HG03095 (cell line): Measurements from ENCODE around the gene NUBPL.

Experiments used
- ATAC-seq: cut with Tn5 transposase; IDR thresholded peaks from one replicate; pipeline ENCODE4 v1.9.1; 2021; ENCODE audit warnings: moderate library complexity; ENCODE audit not compliant: unreplicated experiment

The NUBPL gene, protein sequence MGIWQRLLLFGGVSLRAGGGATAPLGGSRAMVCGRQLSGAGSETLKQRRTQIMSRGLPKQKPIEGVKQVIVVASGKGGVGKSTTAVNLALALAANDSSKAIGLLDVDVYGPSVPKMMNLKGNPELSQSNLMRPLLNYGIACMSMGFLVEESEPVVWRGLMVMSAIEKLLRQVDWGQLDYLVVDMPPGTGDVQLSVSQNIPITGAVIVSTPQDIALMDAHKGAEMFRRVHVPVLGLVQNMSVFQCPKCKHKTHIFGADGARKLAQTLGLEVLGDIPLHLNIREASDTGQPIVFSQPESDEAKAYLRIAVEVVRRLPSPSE

GRCh38 chr14:31561155-31561846 lies at the start of gene NUBPL:
Gene NUBPL, plus strand, starts transcription at chr14:31561404. Its CDS starts 36 bp downstream, at chr14:31561440.
- peak; percentile 90 for ATAC-seq

GRCh38 chr14:31527087-31527486 lies 34.1 kb upstream of the NUBPL start:
- ATAC-seq = no peak

DNA sequence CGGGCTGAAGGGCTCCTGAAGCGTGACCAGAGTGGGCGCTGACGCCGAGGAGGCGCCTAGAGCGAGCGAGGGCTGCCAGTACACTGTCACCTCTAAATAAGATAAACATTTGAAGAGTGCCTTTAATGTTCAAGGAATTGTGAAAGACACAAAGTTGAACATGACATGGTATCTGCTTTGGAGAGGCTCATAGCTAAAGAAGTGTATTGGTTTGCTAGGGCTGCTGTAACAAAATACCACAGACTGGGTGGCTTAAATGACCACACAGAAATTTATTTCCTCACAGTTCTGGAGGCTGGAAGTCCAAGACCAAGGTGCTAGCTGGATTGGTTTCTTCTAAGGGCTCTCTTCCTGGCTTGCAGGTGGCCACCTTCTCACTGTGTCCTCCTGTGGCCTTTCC lies 33.7 kb upstream of the NUBPL start:
- no peak for ATAC-seq

DNA sequence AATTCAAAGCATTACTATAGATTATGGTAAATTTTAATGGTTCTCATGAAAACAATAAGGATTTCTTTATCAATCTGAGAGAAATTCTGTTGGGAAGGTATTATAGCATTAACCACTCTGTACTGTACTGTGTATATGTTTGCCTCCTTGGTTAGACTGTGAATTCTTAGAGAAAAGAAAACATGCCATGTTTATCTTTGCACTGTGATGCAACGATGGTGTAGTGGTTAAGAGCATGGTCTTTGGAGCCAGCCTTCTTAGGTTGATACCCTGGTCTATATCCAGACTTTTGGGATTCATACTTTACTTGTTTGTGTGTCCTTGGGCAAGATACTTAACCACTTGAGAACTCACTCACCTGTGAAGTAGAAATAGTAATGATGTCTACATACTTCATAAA lies 32.2 kb upstream of the NUBPL start:
- ATAC-seq = no peak

DNA sequence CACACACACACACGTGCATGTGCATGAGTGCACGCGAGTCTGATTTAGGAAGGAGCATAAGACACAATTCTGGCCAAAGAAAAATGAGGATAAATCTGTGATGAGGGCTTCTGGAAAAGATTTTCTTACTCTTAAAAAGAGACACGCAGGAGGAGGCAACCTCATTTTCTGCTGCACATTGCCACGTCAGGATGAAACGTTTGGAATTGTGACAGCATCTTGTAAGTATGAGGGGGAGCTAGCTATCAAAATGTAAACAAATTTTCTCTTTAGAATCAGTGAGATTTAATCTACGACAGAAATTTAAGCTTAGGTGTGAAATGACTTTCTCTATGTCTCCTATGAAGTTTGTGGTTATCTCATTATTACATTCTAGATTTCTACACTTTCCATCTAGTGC lies 31.1 kb upstream of the NUBPL start:
- no peak for ATAC-seq

DNA sequence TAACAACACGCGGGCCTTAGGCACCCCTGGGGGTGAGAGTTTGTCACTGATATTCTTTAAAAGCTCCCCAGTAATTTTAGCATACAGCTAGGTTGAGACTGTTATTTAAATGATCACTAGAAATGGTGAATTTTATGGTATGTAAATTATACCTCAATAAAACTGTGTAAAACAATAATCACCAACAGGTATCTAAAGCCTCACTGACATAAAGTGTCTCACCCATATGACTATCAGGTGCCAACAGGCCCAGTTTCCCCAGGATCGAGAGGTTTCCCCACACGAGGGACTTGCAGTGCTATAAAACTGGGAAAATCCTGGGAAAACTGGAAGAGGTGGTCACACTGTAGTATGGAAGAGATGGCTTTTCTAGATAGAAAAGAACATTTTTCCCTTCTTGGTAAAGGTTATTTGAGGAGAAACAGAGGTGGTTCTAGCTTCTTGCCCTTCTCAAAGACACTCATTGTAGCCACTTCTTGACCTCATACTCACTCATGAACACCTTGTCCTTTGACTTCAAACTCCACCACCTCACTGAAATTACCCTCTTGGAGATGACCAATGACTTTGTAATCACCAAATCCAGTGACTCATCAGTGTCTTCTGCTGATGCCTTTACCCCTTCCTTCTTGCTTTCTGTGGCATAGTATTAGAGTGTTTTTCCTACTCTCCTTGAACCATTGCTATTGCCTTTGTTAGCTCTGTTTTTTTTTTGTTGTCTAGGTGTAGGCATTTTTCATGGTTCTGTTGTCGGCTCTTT lies 24.8 kb upstream of the NUBPL start:
- no peak for ATAC-seq

DNA sequence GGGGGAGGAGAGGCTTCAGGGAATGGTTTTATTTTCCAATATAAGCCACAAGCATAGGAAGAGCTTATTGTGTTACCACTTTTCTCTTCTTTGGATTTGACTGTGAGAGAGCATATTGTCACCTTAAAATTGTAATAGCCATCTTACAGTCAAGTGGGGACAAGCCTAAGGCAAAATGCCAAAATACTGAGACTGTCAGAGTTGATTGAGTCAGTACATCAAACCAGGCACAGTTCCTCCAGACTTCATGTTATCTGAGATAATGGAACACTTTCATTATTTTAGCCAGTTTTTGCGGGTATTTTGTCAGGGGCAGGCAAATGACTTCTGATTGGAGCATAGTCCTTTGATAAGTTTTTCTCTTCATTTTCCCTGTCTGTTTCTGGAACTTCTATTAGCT lies 19.5 kb upstream of the NUBPL start:
- no peak for ATAC-seq

DNA sequence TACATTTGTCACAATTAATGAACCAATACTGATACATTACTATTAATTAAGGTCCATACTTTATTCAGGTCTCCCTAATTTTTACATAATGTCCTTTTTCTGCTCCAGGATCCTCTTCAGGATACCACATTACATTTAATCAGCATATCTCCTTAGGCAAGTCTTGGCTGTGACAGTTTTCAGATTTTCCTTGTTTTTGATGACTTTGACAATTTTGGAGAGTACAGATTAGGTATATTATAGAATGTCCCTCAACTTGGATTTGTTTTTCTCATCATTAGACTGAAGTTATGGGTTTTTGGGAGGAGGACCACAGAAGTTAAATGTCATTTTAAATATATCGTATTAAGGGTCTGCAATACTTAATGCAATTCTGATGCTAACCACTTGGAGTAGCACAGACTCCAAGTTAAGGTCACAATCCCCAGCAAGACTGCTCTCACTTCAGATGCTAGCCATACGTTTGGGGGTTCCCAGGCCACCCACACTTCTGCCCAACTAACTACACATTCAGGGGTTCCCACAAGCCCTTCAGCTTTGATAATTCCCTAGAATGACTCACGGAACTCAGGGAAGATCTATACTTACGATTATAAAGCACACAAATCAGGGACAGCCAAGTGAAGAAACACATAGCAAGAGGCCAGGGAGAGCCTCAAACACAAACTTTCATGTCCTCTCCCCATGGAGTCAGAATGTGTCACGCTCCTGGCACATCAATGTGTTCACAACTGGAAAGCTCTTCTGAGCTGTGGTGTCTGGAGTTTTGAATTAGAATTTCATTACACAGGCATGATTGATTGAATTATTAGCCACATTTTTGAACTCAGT lies 17.0 kb upstream of the NUBPL start:
- ATAC-seq = no peak

DNA sequence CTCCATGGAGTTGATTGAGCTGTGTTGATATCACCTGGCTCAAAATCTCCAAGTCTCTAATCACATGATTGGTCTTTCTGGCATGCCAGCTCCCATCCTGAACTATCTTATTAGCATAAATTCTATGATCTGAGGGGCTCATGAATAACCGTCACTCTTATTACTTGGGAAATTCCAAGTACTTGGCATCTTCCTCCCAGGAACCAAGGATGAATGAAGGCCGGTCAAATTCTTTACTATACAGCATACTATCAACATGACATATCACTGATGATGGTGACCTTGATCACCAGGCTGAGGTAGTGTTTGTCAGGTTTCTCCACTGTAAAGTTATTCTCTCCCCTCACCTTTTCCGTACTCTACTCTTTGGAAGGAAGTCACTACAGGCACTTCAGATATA lies 16.4 kb upstream of the NUBPL start:
- no peak for ATAC-seq

DNA sequence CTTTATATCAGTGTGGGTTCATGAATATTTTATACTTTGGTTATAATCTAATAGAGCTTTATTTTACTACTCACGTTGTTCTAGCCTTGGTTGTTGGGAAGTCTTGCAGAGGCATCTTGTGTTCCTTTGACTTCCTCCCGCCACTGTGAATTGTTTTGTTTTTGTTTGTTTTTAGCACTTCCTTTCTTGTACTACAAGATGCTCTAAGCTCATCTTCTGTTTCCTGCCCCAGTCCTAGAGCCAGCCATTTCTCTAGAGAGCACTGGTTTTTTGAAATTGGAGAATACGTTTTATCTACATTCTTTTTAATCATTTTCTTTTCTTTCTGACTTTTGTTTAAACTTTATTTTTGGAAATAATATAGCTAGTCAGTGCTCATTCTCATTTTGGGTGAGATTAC lies 15.9 kb upstream of the NUBPL start:
- ATAC-seq = no peak

GRCh38 chr14:31549817-31550216 lies 11.4 kb upstream of the NUBPL start:
- no peak for ATAC-seq

DNA sequence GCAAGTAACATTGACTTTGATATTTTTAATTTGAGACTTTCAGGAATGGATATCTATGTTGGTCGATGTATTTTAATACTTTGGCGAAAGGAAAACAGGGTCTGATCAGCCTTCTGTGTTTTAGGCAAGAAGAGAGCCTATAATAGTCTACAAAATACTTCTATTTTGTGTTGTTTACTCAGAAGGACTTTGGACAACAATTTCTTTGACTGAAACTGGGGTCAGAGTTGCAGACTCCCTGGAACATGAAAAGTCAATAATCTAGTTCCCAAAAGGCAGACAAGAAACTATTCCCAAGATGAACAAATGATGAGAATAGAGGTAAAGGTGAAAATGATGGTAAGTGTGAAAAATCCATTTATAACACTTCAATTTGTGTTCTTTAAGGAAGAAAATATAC lies 10.6 kb upstream of the NUBPL start:
- ATAC-seq = no peak

DNA sequence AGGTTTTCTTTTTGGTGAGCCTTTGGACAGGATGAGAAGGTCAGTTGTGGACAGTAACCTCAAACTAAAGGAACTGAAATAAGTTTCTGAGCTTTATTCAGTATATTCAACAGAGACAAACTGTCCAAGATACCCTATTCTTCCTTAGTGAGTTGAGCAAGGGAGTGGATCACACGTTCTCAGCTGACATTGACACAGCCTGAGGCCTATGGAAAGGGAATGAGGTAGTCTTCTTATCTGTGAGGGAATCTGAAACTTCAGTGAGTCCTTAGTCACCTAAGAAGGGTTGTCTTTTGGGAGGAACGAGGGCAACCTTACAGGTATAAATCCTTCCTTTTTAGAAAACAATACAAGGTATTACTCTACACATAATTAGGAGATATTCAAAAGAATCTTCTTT lies 5.0 kb upstream of the NUBPL start:
- no peak for ATAC-seq

- ATAC-seq = no peak
Measured at GRCh38 chr14:31559939-31560338, 1.3 kb upstream of the NUBPL start.

DNA sequence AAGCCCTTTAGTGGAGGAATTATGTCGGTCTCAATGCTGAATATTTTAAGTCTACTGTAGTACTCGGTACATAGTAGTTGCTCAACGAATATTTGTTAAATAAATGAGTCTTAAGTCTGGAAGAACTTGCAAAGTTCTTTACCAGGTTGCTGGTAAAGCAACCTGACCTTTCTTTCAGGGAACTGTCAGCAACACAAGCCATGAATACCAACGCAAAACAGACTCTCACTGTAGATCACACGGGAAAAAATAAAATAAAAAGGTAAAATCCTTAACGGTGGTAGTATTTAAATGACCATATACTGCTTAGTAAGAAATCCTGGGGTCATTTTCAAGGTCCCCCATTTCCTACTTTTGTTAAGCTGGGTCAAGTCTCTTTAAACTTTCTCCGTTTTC lies 447 bp upstream of the NUBPL start:
- peak; percentile 6 for ATAC-seq

DNA sequence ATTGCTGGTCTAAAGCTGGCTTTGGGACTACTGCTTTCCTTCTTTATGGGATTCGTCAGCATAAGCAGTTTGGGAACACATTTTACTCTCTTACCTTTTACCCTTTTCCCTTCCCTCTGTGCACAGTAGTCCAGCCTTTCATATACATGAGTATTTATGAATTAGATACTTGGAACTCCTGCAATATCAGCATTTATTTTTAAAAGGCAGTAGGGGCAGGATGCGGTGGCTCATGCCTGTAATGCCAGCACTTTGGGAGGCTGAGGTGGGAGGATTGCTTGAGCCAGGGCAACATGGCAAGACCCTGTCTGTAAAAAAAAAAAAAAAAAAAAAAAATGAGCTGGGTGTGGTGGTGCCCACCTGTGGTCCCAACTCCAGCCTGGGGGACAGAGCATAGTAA lies 3.0 kb downstream of the NUBPL start:
- no peak for ATAC-seq

DNA sequence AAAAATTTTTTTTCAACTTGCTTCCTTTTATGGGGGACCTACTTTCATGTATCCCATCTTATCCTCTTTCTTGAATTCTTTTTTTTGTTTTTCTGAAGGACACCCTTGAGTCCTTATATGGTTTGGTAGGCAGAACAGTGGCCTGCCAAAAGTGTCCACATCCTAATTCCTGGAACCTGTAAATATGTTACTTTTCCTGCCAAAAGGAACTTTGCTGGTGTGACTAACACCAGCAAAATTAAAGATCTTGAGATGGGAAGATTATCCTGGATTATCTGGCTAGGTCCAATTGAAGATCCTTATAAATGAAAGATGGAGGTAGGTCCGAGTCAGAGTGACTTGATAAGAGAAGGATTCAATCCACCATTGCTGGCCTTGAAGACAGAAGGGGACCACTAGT lies 5.3 kb downstream of the NUBPL start:
- ATAC-seq = no peak

DNA sequence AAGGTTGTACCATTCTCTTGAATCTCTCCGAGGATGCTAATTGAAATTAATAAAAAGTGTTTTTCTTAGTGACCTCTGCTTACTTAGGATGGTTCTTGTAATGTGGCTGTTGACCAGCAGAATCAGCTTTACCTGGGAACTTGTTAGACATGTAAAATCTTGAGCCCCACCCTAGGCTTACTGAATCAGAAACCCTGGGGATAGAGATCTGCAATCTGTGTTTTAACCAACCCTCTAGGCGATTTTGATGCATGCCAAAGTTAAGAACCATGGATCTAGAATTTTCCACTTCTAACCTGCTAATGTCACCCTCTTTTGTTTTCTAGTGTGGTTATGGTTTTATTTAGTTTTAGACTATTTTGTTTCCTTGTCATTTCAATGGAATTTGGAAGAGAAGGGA lies 6.5 kb downstream of the NUBPL start:
- no peak for ATAC-seq

DNA sequence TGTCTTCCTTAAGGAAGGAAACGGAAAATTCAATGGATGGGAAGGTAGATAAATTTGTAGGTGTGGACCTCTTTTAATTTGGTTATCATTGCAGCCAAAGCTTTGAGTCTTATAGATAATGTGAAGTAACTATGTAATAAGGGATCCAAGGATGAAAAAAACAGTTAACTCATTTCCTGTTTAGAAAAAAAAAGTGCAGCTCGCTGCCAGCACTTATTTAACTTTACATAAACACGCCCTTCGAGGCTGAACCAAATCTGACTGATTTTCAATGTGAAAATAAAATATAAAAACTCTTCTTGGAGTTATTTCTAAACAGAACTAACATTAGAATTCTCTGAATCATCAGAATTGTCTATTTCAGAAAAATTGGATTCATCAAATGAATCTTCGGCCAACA lies 7.0 kb downstream of the NUBPL start:
- no peak for ATAC-seq

GRCh38 chr14:31568671-31569070 lies 7.5 kb downstream of the NUBPL start:
- ATAC-seq = no peak

DNA sequence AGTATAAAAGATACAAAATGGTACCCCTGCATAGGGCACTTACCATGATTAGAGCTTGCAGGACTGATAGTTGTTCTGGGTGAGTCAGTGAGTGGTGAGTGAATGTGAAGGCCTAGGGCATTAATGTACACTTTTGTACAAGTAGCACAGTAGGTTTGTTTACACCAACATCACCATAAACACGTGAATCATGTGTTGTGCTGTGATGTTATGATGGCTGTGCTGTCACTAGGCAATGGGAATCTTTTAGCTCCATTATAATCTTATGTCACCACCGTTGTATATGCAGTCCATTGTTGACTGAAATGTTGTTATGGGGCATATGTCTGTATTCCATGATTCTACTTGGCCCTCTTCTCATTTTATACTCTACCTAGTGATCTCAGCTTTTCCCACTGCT lies 11.8 kb downstream of the NUBPL start:
- no peak for ATAC-seq
